ENCODE measurements around the gene ZNF286A.

DNA sequence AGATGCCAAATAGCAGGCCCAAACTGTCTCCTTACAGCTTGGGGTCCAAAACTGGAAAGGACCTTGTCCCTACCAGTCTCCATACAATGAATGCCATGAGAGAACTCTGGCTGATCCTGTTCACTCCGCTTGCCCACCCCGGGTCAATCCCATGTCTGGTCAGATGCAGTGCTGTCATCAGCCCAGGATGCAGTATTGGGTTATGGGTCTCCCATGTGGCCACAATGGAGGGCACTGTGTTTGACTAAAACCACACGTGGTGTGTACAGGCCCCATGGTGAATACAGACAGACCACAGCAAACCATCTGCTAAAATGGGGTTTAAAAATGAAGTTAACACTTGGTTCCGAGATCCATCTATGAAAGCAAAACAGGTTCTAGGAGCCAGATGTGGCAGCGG is 35.9 kb upstream of the ZNF286A start:
- TF ChIP-seq RAD21 (conservative IDR thresholded peaks at IDR 0.05): no peak
- no peak for TF ChIP-seq POLR2AphosphoS5 (IDR thresholded peaks at IDR 0.05)
